Body of pancreas (tissue), 4 donors: ENCODE data around the gene EGF.

Source experiments
- CTCF ChIP-seq, 7 experiments: fragments of 450-650 bp in 4 of 7; fragments of 200-600 bp in 3 of 7; sonication (generic) in 3 of 7; IDR thresholded peaks; one replicate each; pipeline ENCODE4 v1.5.1; 2016 to 2019; ENCODE audit warnings: antibody characterized with exemption in 7 of 7
- POLR2A ChIP-seq, 3 donors: fragments of 450-650 bp; IDR thresholded peaks; one replicate each; pipeline ENCODE4 v1.6.1; 2016; ENCODE audit warnings: antibody characterized with exemption in 3 of 3, mild to moderate bottlenecking in 2 of 3

GRCh38 chr4:110049951-110050925 lies 137.6 kb downstream of the EGF start:
- TF ChIP-seq POLR2A (IDR thresholded peaks at IDR 0.05): no peak
- TF ChIP-seq CTCF (IDR thresholded peaks at IDR 0.05): peak; percentile 51 to 77 (median 67)
